HL-60 (cell line): ENCODE results near the gene ENPP3.

Experiments
- DNase-seq, 2 experiments: peaks; one replicate each; pipeline ENCODE4 v3.0.0-alpha.2; 2010 to 2020; ENCODE audit warnings: low read depth in 1 of 2, low spot score in 1 of 2
- H3K27ac ChIP-seq: fragments of 250-450 bp; sonication (Bioruptor Pico); replicated peaks from 2 replicates; pipeline ENCODE4 v1.5.1; 2020; ENCODE audit warnings: mild to moderate bottlenecking, moderate library complexity
- H3K27me3 ChIP-seq: fragments of 250-450 bp; sonication (Bioruptor Pico); 2 replicates; pipeline ENCODE4 v1.5.1; 2021; ENCODE audit warnings: mild to moderate bottlenecking, moderate library complexity; ENCODE audit not compliant: insufficient read depth, poor library complexity, severe bottlenecking
- H3K4me3 ChIP-seq: replicated peaks from 2 replicates; pipeline ENCODE4 v1.5.1; 2011; ENCODE audit warnings: mild to moderate bottlenecking, control low read depth, low read length; ENCODE audit not compliant: insufficient read depth
- GABPA ChIP-seq: IDR thresholded peaks from 2 replicates; pipeline ENCODE4 v1.6.1; 2012; ENCODE audit warnings: low read depth
- POLR2AphosphoS5 ChIP-seq: IDR thresholded peaks from 2 replicates; pipeline ENCODE4 v1.6.1; 2012; ENCODE audit warnings: low read depth
- SPI1 ChIP-seq: IDR thresholded peaks from 2 replicates; pipeline ENCODE4 v1.6.1; 2012; ENCODE audit warnings: low read depth, mild to moderate bottlenecking, borderline replicate concordance
- TF ChIP-seq, protein P1 (sequence below): IDR thresholded peaks from one replicate; pipeline ENCODE4 v1.5.1; 2011; ENCODE audit warnings: low read length, control low read depth, inconsistent platforms; ENCODE audit not compliant: insufficient read depth
- TF ChIP-seq, protein P2 (sequence below): IDR thresholded peaks from 2 replicates; pipeline ENCODE4 v1.6.1; 2012; ENCODE audit warnings: low read depth; ENCODE audit not compliant: insufficient replicate concordance

Gene ENPP3

GRCh38 chr6:131645846-131646245, 8.7 kb downstream of the ENPP3 start:
- no peak overlapping the region for H3K4me3 ChIP-seq
- DNase-seq, result no peak
- no peaks in the 10 kb centered on the region for H3K27me3 ChIP-seq
- TF ChIP-seq, protein P1, sequence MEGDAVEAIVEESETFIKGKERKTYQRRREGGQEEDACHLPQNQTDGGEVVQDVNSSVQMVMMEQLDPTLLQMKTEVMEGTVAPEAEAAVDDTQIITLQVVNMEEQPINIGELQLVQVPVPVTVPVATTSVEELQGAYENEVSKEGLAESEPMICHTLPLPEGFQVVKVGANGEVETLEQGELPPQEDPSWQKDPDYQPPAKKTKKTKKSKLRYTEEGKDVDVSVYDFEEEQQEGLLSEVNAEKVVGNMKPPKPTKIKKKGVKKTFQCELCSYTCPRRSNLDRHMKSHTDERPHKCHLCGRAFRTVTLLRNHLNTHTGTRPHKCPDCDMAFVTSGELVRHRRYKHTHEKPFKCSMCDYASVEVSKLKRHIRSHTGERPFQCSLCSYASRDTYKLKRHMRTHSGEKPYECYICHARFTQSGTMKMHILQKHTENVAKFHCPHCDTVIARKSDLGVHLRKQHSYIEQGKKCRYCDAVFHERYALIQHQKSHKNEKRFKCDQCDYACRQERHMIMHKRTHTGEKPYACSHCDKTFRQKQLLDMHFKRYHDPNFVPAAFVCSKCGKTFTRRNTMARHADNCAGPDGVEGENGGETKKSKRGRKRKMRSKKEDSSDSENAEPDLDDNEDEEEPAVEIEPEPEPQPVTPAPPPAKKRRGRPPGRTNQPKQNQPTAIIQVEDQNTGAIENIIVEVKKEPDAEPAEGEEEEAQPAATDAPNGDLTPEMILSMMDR, result no peak
- TF ChIP-seq POLR2AphosphoS5 (no peak), GABPA (no peak), SPI1 (no peak)
- TF ChIP-seq, protein P2, sequence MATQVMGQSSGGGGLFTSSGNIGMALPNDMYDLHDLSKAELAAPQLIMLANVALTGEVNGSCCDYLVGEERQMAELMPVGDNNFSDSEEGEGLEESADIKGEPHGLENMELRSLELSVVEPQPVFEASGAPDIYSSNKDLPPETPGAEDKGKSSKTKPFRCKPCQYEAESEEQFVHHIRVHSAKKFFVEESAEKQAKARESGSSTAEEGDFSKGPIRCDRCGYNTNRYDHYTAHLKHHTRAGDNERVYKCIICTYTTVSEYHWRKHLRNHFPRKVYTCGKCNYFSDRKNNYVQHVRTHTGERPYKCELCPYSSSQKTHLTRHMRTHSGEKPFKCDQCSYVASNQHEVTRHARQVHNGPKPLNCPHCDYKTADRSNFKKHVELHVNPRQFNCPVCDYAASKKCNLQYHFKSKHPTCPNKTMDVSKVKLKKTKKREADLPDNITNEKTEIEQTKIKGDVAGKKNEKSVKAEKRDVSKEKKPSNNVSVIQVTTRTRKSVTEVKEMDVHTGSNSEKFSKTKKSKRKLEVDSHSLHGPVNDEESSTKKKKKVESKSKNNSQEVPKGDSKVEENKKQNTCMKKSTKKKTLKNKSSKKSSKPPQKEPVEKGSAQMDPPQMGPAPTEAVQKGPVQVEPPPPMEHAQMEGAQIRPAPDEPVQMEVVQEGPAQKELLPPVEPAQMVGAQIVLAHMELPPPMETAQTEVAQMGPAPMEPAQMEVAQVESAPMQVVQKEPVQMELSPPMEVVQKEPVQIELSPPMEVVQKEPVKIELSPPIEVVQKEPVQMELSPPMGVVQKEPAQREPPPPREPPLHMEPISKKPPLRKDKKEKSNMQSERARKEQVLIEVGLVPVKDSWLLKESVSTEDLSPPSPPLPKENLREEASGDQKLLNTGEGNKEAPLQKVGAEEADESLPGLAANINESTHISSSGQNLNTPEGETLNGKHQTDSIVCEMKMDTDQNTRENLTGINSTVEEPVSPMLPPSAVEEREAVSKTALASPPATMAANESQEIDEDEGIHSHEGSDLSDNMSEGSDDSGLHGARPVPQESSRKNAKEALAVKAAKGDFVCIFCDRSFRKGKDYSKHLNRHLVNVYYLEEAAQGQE, result no peak
- H3K27ac ChIP-seq, result no peak overlapping the region

- DNase-seq, result no peak
- Histone ChIP-seq H3K27ac (no peak overlapping the region), H3K27me3 (no peaks in the 10 kb centered on the region), H3K4me3 (no peak overlapping the region)
- TF ChIP-seq POLR2AphosphoS5, result no peak
Measured at GRCh38 chr6:131646249-131646670, 9.2 kb downstream of the ENPP3 start.

DNA sequence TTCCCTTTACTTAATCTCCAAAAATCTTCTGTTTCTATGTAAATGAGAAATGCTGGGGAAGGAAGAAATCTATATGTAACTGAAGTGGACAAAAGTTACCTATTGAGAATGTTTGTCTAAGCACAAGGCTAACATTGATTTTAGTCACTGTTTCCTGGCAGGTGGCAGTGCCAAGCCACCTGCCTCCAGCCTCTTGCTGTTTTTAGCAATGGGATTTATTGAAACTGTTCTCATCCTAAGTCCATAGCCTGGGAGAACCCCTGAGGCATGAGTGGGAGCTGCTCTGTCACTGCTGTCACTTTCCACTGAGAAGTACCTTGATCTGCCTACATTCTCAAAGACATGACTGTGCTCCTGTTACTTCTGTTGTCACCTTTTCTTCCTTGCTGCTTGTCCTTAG, 14.7 kb downstream of the ENPP3 start:
- Histone ChIP-seq H3K27ac (no peak overlapping the region), H3K4me3 (no peak overlapping the region), H3K27me3 (no peaks in the 10 kb centered on the region)
- DNase-seq, result no peak
- TF ChIP-seq, protein P2, result no peak

- no peaks in the 10 kb centered on the region for H3K27me3 ChIP-seq
- no peak overlapping the region for H3K4me3 ChIP-seq
- TF ChIP-seq GABPA, result no peak
- TF ChIP-seq POLR2AphosphoS5, result no peak
- TF ChIP-seq SPI1, result no peak
- TF ChIP-seq, protein P1, result no peak
- TF ChIP-seq, protein P2, result no peak
- DNase-seq, result no peak
- no peak overlapping the region for H3K27ac ChIP-seq
Measured at GRCh38 chr6:131652472-131652871, 15.4 kb downstream of the ENPP3 start.
